NB4 (cell line): ENCODE data around the gene ACER2.
A peak's percentile ranks its signal among the peaks of the same experiment; 100 is the strongest.

ENCODE experiments used
- DNase-seq: peaks from one replicate; pipeline ENCODE4 v3.0.0; 2010; ENCODE audit warnings: low read depth
- H3K4me3 ChIP-seq: one replicate; pipeline ENCODE4 v1.5.1; 2011; ENCODE audit warnings: mild to moderate bottlenecking, low read depth, low read length, moderate library complexity
- CTCF ChIP-seq: IDR thresholded peaks from one replicate; pipeline ENCODE4 v1.5.1; 2012; ENCODE audit warnings: low read depth, low read length
- MYC ChIP-seq: IDR thresholded peaks from 2 replicates; pipeline ENCODE4 v1.6.1; 2011; ENCODE audit warnings: low read depth, low read length
- POLR2A ChIP-seq: IDR thresholded peaks from 2 replicates; pipeline ENCODE4 v1.6.1; 2011; ENCODE audit warnings: mild to moderate bottlenecking; ENCODE audit not compliant: insufficient read length; ENCODE audit errors: extremely low read depth
- TF ChIP-seq, protein P1 (sequence below): IDR thresholded peaks from 2 replicates; pipeline ENCODE4 v1.6.1; 2011; ENCODE audit warnings: low read depth, low read length

Gene ACER2

GRCh38 chr9:19461135-19461534 is 52.3 kb downstream of the ACER2 start:
- no peak overlapping the region for H3K4me3 ChIP-seq
- no peak for DNase-seq
- TF ChIP-seq, protein P1, sequence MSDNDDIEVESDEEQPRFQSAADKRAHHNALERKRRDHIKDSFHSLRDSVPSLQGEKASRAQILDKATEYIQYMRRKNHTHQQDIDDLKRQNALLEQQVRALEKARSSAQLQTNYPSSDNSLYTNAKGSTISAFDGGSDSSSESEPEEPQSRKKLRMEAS, result no peak
- TF ChIP-seq MYC, result no peak
- TF ChIP-seq POLR2A, result no peak
- TF ChIP-seq CTCF, result no peak

DNA sequence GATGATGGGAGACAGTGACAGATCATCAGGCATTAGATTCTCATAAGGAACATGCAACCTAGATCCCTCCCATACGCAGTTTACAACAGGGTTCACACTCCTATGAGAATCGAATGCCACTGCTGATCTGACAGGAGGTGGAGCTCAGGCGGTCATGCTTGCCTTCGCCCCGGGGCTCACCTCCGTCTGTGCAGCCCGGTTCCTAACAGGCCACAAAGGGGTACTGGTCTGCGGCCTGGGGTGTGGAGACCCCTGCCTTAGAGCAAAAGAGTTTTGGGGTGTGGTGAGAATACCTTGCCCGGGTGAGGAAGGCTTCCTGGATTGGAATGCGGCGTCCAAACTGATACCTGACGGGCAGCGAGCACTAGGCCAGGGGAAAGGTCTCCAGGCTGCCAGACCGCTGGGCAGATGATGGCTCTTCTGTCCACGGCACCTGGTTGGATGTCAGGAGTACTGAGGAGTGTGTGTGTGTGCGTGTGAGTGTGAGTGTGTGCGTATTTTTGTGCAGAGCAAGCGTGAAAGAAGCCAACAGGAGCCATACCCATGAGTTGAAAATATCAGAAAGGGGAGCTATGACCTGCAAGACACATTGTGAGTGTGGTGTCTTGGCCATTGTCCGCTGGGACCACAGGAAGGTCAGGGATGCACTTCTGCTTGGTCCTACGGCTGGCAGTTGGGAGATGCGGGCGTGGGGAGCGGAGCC is 55.4 kb downstream of the ACER2 start:
- no peak overlapping the region for H3K4me3 ChIP-seq
- DNase-seq, result no peak
- TF ChIP-seq CTCF (no peak), MYC (no peak), POLR2A (no peak)
- TF ChIP-seq, protein P1, result no peak

DNA sequence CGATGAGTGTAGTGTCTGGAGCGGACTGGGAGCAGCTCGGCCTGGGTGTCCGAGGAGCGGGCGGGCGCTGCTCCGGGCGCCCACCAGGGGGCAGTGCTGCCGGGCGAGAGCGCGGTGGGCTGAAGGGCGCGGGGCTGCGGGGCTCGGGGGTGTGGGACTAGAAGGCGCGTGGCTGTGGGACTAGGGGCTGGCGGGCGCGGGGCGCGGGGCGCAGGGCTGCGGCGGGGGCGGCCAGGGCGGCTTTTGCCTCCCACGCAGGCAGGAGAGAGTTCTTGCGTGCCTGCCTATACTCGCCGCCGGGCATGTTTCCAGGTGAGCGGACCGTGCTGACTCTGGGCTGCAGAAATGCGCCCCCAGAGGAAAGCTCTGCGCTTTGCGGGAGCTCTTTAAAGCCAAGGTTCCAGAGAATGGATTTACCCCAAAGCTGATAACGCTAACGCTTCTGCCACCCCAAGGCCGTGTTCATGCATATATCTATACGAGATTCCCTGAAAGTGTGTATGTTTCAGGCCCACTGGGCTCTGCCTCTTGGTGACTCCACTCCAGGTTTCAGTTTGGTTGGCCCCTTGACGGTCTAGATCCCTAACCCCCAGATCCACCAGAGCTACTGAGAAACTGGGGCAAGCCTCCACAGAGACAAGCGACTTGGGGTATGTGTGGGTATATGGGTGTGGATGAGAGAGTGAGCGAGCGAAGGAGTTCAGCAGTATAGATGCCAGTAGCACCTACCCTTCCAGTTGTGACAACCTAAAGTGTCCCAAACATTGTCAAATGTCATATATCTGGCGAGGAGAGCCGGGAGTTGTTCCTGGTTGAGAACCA is 56.2 kb downstream of the ACER2 start:
- TF ChIP-seq, protein P1, result no peak
- no peak for TF ChIP-seq POLR2A
- TF ChIP-seq CTCF, result peak; percentile 67
- TF ChIP-seq MYC, result no peak
- H3K4me3 ChIP-seq, result no peak overlapping the region
- peak; percentile 80 for DNase-seq

- TF ChIP-seq MYC (no peak), CTCF (no peak), POLR2A (no peak)
- TF ChIP-seq, protein P1, result no peak
- no peak for DNase-seq
- H3K4me3 ChIP-seq, result no peak overlapping the region
Observed at GRCh38 chr9:19465586-19466279, 56.9 kb downstream of the ACER2 start.

DNA sequence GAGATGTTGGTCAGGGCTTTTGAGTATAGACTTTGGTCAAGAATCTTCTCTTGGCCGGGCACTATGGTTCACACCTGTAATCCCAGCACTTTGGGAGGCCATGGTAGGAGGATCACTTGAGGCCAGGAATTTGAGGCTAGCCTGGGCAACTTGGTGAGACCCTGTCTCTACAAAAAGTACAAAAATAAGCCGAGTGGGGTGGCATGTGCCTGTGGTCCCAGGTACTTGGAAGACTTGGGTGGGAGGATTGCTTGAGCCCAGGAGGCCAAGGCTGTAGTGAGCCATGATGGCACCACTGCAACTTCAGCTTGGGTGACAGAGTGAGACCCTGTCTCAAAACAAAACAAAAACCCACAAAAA is 57.5 kb downstream of the ACER2 start:
- TF ChIP-seq CTCF, result no peak
- TF ChIP-seq, protein P1, result no peak
- no peak overlapping the region for H3K4me3 ChIP-seq
- no peak for DNase-seq
